Stomach (tissue), 9 donors: ENCODE data around the gene DPP10. TPM values are rescaled to one million over a fixed set of nuclear protein-coding genes. Genes with fewer than 3 reads are reported as not detected.

ENCODE experiments used
- DNase-seq, 2 donors: peaks; one replicate each; pipeline versions ENCODE4 v3.0.0 to v3.0.0-alpha.2; 2013 to 2019
- H3K27ac ChIP-seq, 5 donors: fragments of 200-600 bp in 4 of 5; sonication (generic) in 4 of 5; one replicate each; pipeline ENCODE4 v1.5.1; 2013 to 2019; ENCODE audit warnings: mild to moderate bottlenecking in 1 of 5, moderate library complexity in 1 of 5
- H3K27me3 ChIP-seq, 3 donors: fragments of 200-600 bp; sonication (generic); one replicate each; pipeline ENCODE4 v1.5.1; 2017 to 2019; ENCODE audit warnings: mixed run types in 1 of 3
- H3K36me3 ChIP-seq, 4 donors: fragments of 200-600 bp; sonication (generic); 1 replicate in 3 of 4; 2 replicates in 1 of 4; pipeline ENCODE4 v1.5.1; 2016 to 2019
- H3K4me1 ChIP-seq, 4 donors: fragments of 200-600 bp; sonication (generic); one replicate each; pipeline ENCODE4 v1.5.1; 2016 to 2019
- H3K4me3 ChIP-seq, 4 donors: fragments of 200-600 bp; sonication (generic) in 3 of 4; one replicate each; pipeline ENCODE4 v1.5.1; 2016 to 2019; ENCODE audit warnings: mild to moderate bottlenecking in 1 of 4
- H3K9me3 ChIP-seq, 4 donors: fragments of 200-600 bp; sonication (generic); one replicate each; pipeline ENCODE4 v1.5.1; 2016 to 2019
- CTCF ChIP-seq, 7 experiments: fragments of 450-650 bp in 4 of 7; fragments of 200-600 bp in 3 of 7; sonication (generic) in 3 of 7; IDR thresholded peaks; one replicate each; pipeline ENCODE4 v1.5.1; 2016 to 2019; ENCODE audit warnings: antibody characterized with exemption in 7 of 7, control low read depth in 2 of 7, mild to moderate bottlenecking in 1 of 7
- EP300 ChIP-seq: sonication (generic); formaldehyde crosslinking; IDR thresholded peaks from one replicate; pipeline ENCODE4 v1.6.1; 2017; ENCODE audit warnings: antibody characterized with exemption
- POLR2A ChIP-seq, 4 donors: fragments of 450-650 bp; IDR thresholded peaks; one replicate each; pipeline ENCODE4 v1.6.1; 2016; ENCODE audit warnings: antibody characterized with exemption in 4 of 4, control low read depth in 2 of 4, mild to moderate bottlenecking in 1 of 4, moderate library complexity in 1 of 4
- POLR2AphosphoS5 ChIP-seq, 3 donors: sonication (generic); formaldehyde crosslinking; IDR thresholded peaks; one replicate each; pipeline ENCODE4 v1.6.1; 2016; ENCODE audit warnings: antibody characterized with exemption in 3 of 3
- WGBS, 5 donors: extraction: QIAGEN DNeasy Blood & Tissue Kit in 3 of 5; methylation state at CpG; one replicate each; pipeline versions ENCODE4 v1.1.5 to v1.1.7; 2013 to 2018; 5-methylcytosine and 5-hydroxymethylcytosine counted together
- intact Hi-C: fragments of 100-400 bp; cut with DNase I; formaldehyde crosslinking; loops from one replicate; pipeline ENCODE4 v1.15.1; 2023; ENCODE audit warnings: low total_unique reads
- polyA plus RNA-seq, 3 donors: library from polyadenylated mRNA; stranded (reverse); fragments of 200-250 nt; gene quantifications; one replicate each; pipeline ENCODE4 v1.2.3, GENCODE V29; 2013
- total RNA-seq, 5 donors: library from RNA; depleted of rRNA; stranded (reverse); fragments of >200 nt; gene quantifications; one replicate each; pipeline versions ENCODE4 v1.1.0 to v1.2.3, GENCODE V29; 2014 to 2016
- donor health status: healthy with polysubstance abuse.
- donor health status: Bipolar disorder and iron deficiency.
- donor health status: healthy.

DPP10 gene
- total and polyA plus RNA-seq, 8 donors = 0.18 to 15.6 (median 2.0) TPM; not detected in 1

- TF ChIP-seq POLR2A (IDR thresholded peaks at IDR 0.05) (no peak), EP300 (no peak), POLR2AphosphoS5 (IDR thresholded peaks at IDR 0.05) (no peak), CTCF (IDR thresholded peaks at IDR 0.05) (no peak)
- H3K36me3 ChIP-seq = no peaks in the 10 kb centered on the region
- no peak overlapping the region for H3K4me3 ChIP-seq
- H3K27ac ChIP-seq = no peak overlapping the region
- WGBS, 5 donors = 92 to 98% (median 97%) methylated on average over 1 of the region's 1 CpG
- no peak for DNase-seq
- no peaks in the 10 kb centered on the region for H3K4me1 ChIP-seq
- H3K27me3 ChIP-seq = no peaks in the 10 kb centered on the region
- intact Hi-C loops = no loop called here
- H3K9me3 ChIP-seq = peaks cover 0 to 10% (median 3%) of the 10 kb centered on the region in 4 donors
Measured at GRCh38 chr2:115691409-115691808, 1249.0 kb downstream of the DPP10 start.

GRCh38 chr2:115694651-115695050 lies 1252.2 kb downstream of the DPP10 start:
- H3K4me1 ChIP-seq = no peaks in the 10 kb centered on the region
- 43 to 65% (median 58%) methylated on average over 1 of the region's 1 CpG for WGBS, 5 donors
- TF ChIP-seq POLR2A (IDR thresholded peaks at IDR 0.05) = no peak
- no peak for TF ChIP-seq CTCF (IDR thresholded peaks at IDR 0.05)
- TF ChIP-seq EP300 = no peak
- no peak for TF ChIP-seq POLR2AphosphoS5 (IDR thresholded peaks at IDR 0.05)
- intact Hi-C loops = no loop called here
- H3K9me3 ChIP-seq = peaks cover 0 to 23% (median 7%) of the 10 kb centered on the region in 4 donors
- no peaks in the 10 kb centered on the region for H3K36me3 ChIP-seq
- H3K4me3 ChIP-seq = no peak overlapping the region
- no peak overlapping the region for H3K27ac ChIP-seq
- no peak for DNase-seq
- no peaks in the 10 kb centered on the region for H3K27me3 ChIP-seq

- Histone ChIP-seq H3K4me1 (no peaks in the 10 kb centered on the region), H3K27ac (no peak overlapping the region), H3K36me3 (no peaks in the 10 kb centered on the region), H3K4me3 (no peak overlapping the region), H3K27me3 (no peaks in the 10 kb centered on the region), H3K9me3 (peaks cover 0 to 13% (median 10%) of the 10 kb centered on the region in 4 donors)
- DNase-seq = no peak
- WGBS, 5 donors = 27 to 45% (median 29%) methylated on average over 3 of the region's 3 CpGs
- intact Hi-C loops = no loop called here
- TF ChIP-seq POLR2A (IDR thresholded peaks at IDR 0.05) (no peak), EP300 (no peak)
Measured at GRCh38 chr2:115733190-115733775, 1290.8 kb downstream of the DPP10 start.

- no peaks in the 10 kb centered on the region for H3K36me3 ChIP-seq
- WGBS, 5 donors = 78 to 88% (median 82%) methylated on average over 5 of the region's 5 CpGs
- no peaks in the 10 kb centered on the region for H3K4me1 ChIP-seq
- H3K27ac ChIP-seq = no peak overlapping the region
- H3K9me3 ChIP-seq = peaks cover 0 to 11% (median 0%) of the 10 kb centered on the region in 4 donors
- intact Hi-C loops = no loop called here
- TF ChIP-seq CTCF (IDR thresholded peaks at IDR 0.05) (no peak), POLR2AphosphoS5 (IDR thresholded peaks at IDR 0.05) (no peak), EP300 (no peak), POLR2A (IDR thresholded peaks at IDR 0.05) (no peak)
- H3K4me3 ChIP-seq = no peak overlapping the region
- H3K27me3 ChIP-seq = no peaks in the 10 kb centered on the region
- DNase-seq = no peak
Measured at GRCh38 chr2:115738111-115738510, 1295.7 kb downstream of the DPP10 start.

GRCh38 chr2:115739574-115739973 lies 1297.1 kb downstream of the DPP10 start:
- Histone ChIP-seq H3K36me3 (no peaks in the 10 kb centered on the region), H3K4me3 (no peak overlapping the region), H3K4me1 (no peaks in the 10 kb centered on the region), H3K27ac (no peak overlapping the region), H3K9me3 (peaks cover 0 to 11% (median 0%) of the 10 kb centered on the region in 4 donors), H3K27me3 (no peaks in the 10 kb centered on the region)
- DNase-seq = no peak
- 74 to 86% (median 81%) methylated on average over 4 of the region's 4 CpGs for WGBS, 5 donors
- intact Hi-C loops = no loop called here
- TF ChIP-seq CTCF (IDR thresholded peaks at IDR 0.05) (no peak), EP300 (no peak), POLR2AphosphoS5 (IDR thresholded peaks at IDR 0.05) (no peak)
